Right hindlimb (tissue), 1 donor: Measurements from ENCODE around the gene KRTAP5-3.

Experiments used
- DNase-seq: peaks from one replicate; pipeline ENCODE4 v3.0.0-alpha.2; 2018

KRTAP5-3 gene

GRCh38 chr11:1642288-1643145 is 34.3 kb upstream of the KRTAP5-3 start:
- no peak for DNase-seq

DNA sequence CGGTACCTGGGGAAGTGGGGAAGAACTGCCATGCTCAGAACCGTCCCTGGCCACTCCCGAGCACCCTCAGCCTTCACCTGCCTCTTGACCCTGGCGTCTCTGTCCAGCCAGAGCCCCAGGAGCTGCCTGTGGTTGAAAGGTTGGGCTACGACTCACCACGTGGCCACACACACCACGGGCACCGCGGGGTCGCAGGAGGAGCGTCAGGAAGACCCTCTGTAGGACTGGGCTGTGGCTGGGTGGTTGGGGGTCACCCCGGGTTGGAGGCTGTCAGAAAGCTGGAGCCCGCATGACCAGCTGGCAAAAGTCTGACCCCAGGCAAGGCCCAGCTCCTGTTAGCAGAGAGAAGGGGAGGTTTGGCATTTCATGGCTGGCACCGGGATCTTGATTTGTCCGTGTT is 32.8 kb upstream of the KRTAP5-3 start:
- no peak for DNase-seq

GRCh38 chr11:1640076-1640946 is 32.0 kb upstream of the KRTAP5-3 start:
- peak; percentile 51 for DNase-seq

- no peak for DNase-seq
Observed at GRCh38 chr11:1639666-1640065, 31.4 kb upstream of the KRTAP5-3 start.

DNA sequence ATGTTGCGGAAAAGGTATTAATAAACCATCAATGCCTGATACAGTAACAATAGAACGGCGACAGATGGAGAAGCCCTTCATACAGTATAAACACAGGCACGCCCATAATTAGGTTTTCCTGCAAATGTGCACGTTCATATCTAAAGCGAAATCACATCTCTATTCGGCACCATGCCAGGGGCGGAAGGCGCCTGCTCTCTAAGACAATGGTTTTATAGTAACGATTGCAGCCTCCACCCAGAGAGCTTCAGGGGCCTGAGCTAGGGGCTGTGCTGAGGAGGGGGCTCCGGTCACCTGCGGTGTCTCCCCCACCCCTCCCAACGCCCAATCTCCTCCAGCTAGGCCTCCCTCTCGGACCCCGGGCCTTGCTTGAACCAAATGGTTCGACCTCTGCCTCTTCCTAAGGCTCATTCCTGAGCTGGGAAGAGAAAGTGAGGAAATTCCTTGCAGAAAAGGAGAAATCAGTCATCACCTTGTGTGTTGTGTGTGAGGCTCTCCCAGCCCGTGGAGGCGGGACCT is 30.9 kb upstream of the KRTAP5-3 start:
- DNase-seq = no peak

DNA sequence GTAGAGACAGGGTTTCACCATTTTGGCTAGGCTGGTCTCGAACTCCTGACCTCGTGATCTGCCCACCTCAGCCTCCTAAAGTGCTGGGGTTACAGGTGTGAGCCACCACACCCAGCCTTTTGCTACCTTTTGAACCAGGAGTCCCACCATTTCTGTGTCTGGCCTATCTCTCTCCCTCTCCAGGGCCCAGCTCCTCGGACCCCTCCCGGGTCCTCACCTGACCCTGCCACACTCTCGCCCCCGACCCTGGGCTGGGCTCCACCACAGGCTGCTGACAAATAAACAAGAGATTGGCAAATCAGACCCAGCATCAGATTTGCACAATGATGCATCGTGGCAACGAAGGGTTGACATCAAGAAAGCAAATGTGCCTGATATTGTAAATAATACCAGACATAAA is 30.1 kb upstream of the KRTAP5-3 start:
- no peak for DNase-seq

GRCh38 chr11:1637628-1638027 is 29.4 kb upstream of the KRTAP5-3 start:
- DNase-seq = no peak

DNA sequence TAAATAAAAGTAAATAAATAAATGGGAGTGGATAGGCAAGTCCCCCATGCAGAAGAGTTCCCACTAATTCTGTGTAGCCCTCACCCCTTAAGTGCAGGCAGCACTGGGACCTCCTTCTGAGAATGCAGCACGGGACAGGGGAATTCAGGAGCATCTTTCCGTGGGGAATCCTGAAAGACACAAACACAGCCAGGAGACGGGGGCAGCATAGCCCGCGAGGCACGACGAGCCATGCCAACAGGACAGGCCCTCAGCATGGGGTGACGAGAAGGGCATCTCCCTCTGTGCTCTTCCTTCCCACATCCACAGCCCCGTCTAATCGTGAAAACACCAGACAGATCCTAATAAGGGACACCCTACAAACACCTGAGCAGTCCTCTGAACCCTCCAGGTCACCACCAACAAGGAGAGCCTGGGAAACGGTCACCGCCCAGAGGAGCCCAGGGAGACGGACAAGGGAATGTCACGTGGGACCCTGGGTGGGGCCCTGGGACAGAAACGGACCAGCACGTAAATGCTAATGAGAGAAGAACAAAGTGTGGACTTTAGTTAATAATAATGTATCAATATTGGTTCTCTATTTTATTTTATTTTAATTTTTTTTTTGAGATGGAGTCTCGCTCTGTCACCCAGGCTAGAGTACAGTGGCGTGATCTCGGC is 28.2 kb upstream of the KRTAP5-3 start:
- DNase-seq = no peak

GRCh38 chr11:1633864-1634263 is 25.6 kb upstream of the KRTAP5-3 start:
- DNase-seq = no peak

- DNase-seq = no peak
Observed at GRCh38 chr11:1632053-1632714, 23.9 kb upstream of the KRTAP5-3 start.

DNA sequence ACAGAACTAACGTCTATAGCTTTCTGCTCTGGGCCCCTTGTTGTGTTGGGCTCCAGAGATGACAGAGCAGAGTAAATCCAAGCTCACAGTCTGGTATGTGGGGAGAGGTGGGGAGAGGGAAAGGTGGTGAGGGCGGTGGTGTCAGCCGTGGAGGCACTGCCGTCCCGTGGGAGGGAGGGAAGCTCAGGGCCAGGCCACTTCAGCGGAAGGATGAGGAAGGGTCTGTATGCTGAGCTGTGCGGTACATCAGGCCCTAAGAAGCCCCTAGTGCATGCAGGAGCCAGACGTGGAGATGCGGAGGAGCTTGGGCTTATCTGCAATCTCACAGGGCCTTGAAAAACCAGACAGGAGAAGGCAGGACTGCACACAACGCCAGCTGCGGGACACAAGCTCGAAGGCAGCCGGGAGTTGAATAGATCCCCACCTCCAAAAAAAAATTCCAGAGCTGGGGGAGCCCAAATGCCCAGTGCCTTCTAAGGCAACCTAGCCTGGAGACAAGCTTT is 22.9 kb upstream of the KRTAP5-3 start:
- no peak for DNase-seq

GRCh38 chr11:1630271-1630670 is 22.0 kb upstream of the KRTAP5-3 start:
- DNase-seq = peak; percentile 64

GRCh38 chr11:1629326-1630185 is 21.3 kb upstream of the KRTAP5-3 start, which contains the start of gene KRTAP5-5:
Gene KRTAP5-5, plus strand, starts transcription at chr11:1629775. Its CDS starts 66 bp downstream, at chr11:1629841.
- DNase-seq = no peak

- DNase-seq = peak; percentile 60
Observed at GRCh38 chr11:1628506-1629325, 20.5 kb upstream of the KRTAP5-3 start.

GRCh38 chr11:1625541-1625940 is 17.3 kb upstream of the KRTAP5-3 start:
- DNase-seq = no peak

- DNase-seq = no peak
Observed at GRCh38 chr11:1624621-1625020, 16.4 kb upstream of the KRTAP5-3 start.

DNA sequence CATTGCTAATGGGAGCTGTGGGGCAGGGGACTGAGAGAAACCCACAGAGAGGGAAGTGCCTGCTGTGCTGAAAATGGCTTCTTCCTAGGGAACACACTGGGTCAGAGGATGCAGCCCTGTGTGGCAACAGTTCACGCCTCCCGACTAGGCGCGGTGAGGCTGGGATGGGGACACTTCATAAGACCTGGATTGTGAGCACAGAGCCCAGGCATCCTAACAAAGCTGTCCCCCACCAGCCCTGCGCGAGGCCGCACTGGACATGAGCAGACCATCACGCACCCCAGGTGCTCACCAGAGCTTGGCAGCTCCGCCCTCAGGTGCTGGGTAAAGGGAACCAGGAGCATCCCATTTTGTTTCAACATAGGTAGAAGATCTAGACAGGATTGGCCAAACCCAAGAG is 15.5 kb upstream of the KRTAP5-3 start:
- DNase-seq = no peak

- DNase-seq = no peak
Observed at GRCh38 chr11:1622086-1622485, 13.8 kb upstream of the KRTAP5-3 start, which contains the start of gene KRTAP5-4. Gene KRTAP5-4, minus strand, starts transcription at chr11:1622138. Its CDS starts 45 bp downstream, at chr11:1622093.

DNA sequence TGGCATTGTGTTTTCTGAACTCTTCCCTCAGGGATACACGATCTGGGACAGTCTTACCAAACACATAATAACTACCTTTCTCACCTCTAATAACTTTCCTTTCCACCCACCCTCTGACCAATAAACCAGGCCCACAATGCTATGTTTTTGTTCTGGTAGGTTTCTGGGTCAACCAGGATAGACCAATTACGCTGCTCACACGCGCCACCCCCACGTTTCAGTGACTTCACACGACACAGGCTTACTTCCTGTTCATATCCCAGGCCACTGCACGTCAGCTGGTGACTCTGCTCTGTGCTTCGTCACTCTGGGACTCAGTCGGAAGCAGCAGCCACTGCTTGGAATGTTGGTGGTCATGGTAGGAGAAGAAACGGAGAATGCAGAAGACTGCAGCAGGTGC is 11.2 kb upstream of the KRTAP5-3 start:
- DNase-seq = no peak

- no peak for DNase-seq
Observed at GRCh38 chr11:1618231-1618630, 10.0 kb upstream of the KRTAP5-3 start.
